Left renal pelvis (tissue), 4 donors: ENCODE data around the gene ATMIN. TPM values are rescaled to one million over a fixed set of nuclear protein-coding genes. Genes with fewer than 3 reads are reported as not detected.

ENCODE experiments used
- DNase-seq, 4 donors: peaks; one replicate each; pipeline ENCODE4 v3.0.0-alpha.2; 2013; ENCODE audit warnings: low read depth in 4 of 4, low spot score in 3 of 4
- polyA plus RNA-seq, 4 donors: library from polyadenylated mRNA; unstranded; fragments of 120-200 nt; gene quantifications; one replicate each; pipeline ENCODE4 v1.2.1, GENCODE V29; 2013; ENCODE audit not compliant: insufficient read length in 4 of 4

Gene ATMIN
- polyA plus RNA-seq, 4 donors, result 44.0 to 48.7 (median 47.4) TPM

DNA sequence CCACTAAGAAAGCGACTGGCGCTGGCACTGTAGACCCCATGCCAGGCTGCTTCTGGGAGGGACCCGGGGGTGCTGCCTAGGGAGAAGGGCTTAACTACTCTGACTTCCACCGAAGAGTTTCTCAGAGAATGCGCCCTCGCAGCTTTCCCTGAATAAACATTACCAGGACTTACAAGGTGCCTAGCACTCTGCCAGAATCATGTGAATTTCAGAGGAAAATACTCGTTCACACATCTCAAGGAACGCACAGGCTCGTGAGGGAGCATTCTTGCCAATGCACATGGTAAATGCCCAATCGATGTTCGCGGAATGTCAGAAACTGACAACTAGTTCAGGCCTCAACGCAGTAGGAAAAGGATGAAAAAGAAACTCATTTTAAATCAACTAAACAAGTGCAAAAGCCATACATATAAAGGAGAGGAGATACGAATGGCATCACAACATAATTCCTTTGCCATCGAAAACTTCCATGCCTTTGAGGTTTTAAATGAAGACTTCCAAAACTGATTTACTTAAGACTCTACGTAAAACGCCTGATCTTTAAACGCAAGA is 30.0 kb upstream of the ATMIN start:
- DNase-seq, result no peak

DNA sequence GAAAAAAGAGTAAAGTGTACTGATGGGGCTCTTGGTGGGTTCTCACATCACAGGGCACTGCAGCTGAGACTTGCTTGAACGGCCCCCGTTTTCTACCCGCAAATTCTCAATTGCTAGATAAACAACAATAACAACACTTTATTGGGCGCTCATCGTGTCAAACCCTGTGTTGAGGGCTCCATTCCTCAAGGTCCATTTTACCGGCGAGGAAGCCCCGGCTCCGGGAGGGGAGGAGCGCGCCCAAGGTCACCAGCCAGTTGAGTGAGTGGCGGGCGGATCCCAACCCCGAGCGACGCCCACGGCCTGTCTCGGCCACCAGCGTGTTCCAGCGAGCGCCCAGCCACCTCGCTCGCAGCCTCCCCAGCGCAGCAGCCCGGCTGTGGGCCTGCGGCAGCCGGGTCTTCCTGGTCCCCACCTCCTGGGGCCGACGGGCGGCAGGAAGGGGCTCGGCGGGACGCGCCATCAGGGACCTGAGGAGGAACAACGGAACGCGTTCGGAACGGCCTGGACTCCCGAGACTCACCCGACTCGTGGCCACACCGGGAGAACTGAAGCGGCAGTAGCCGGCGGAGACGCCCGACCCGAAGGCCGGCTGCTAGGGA is 29.3 kb upstream of the ATMIN start:
- no peak for DNase-seq

DNA sequence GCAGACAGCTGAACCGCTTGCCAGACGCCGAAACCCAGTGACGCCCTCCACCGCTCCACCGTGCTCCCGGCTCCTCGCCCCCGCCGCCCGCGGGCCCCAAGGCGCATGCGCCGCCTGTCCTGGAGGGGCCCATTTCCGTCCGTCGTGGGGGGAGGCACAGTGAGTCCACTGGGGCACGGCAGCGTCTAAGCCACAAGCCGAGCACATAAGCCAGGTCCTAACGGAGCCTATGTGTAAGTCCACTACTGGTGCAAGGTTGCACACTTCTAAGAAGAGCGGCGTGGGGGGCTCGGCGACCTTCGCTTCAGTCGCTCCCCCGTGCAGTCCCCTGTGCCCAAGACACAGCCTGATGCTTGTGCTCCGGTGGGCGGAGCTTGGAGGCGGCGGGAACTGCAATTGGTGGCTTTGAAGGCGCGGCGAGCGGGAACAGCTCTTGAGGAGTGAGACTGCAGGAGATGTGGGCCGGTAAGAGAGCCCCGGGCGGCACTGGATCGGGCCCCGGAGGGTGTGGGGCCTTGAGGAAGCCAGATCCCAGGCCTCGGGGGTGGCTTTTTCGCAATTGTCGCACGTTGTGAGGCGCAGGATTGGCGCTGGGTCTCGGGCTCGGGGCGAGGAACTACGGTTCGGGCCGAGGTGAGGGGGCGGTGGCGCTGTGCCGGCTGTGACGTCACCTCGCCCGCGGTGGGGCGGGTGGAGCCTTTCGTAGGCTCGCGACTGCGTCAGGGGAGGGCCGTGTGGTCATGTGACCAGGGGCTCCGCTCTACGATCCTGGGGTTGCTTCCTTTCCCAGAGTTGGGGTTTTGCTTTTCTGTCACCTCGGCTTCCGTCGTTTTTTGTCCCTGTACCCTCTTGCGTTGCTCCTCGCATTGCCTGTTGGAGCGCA is 28.6 kb upstream of the ATMIN start, which contains the start of the genes CENPN and CMC2:
Gene CENPN, plus strand, starts transcription at position 402 of the 883 bp plus-strand sequence. CDS start 4,726 bp downstream, outside the sequence.
Gene CMC2, minus strand, starts transcription at position 73 of the 883 bp plus-strand sequence. CDS start 9,491 bp downstream, outside the sequence.
- peak; percentile 97 to 99 (median 98) for DNase-seq

DNA sequence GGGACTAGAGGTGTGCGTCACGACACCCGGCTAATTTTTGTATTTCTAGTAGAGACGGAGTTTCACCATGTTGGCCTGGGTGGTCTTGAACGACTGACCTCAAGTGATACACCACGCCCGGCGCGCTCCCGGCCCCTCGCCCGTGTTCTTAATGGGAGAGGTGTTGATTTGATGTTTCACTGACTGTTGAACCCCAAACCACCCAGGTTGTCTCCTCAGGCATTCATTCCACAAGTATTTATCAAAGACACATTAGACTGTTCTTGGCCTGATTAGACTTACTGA is 27.2 kb upstream of the ATMIN start:
- DNase-seq, result no peak

DNA sequence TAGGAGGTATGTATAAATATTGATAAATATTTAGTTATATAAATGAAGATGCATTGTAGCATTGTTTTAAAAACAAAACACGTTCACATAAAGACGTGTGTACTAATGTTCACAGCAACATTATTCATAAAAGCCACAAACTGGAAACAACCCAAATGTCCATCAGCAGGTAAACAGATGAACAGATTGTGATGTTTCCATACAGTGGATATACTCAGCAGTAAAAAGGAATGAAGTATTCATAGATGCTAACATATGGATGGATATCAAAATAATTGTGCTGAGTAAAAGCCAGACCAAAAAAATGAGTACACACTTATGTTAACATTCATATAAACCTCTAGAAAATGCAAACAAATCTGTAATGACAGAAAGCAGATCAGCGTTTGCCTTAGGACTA is 22.7 kb upstream of the ATMIN start:
- no peak for DNase-seq

DNA sequence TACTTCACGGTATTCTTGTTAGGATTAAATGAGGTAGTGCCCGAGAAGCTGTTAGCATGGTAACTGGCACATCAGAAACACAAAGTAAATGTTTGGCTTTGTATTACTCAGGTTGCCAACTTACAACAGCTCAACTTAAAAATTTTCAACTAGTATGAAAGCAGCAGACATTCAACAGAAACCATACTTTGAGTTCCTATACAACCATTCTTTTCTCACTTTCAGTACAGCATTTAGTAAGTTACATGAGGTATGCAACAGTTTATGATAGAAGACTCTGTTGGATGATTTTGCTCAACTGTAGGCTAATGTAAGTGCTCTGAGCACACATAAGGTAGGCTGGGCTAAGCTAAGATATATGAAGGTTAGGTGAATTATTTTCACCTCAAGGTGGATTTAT is 21.0 kb upstream of the ATMIN start:
- DNase-seq, result no peak

DNA sequence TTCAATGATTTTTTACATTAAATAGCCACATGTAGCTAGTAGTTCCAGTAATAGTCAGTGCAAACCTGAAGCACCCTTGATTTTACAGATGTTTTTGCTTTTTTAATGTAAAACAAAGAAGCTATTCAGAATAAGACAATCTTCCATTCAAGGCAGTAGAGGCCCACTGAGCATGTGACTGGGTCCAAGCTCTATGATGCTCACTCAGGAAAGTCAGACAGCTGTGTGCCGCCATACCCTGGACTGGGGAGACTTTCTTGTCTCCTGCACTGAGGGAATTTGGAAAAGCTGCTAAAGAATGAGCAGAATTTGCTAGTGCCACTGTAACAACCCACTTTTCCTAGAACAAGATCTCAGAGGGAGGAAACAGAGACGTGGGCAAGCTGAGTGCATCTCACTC is 17.1 kb upstream of the ATMIN start:
- DNase-seq, result no peak

DNA sequence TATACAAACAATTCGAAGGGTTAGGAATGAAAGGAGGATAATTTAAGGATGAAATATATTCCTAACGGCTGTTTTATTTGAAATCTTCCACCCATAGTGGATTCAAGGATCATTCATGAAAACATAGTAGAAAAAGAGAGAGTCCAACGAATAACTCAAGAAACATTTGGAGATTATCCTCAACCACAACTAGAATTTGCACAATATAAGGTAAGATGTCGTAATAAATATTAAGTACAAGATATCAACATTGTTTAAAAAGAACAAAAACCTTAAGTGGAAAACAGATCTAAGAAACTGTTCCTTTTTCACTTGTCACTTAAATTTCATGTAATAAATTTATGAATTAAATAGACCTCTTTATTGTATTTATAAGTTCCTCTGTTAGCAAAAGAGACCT is 9.2 kb upstream of the ATMIN start:
- no peak for DNase-seq

DNA sequence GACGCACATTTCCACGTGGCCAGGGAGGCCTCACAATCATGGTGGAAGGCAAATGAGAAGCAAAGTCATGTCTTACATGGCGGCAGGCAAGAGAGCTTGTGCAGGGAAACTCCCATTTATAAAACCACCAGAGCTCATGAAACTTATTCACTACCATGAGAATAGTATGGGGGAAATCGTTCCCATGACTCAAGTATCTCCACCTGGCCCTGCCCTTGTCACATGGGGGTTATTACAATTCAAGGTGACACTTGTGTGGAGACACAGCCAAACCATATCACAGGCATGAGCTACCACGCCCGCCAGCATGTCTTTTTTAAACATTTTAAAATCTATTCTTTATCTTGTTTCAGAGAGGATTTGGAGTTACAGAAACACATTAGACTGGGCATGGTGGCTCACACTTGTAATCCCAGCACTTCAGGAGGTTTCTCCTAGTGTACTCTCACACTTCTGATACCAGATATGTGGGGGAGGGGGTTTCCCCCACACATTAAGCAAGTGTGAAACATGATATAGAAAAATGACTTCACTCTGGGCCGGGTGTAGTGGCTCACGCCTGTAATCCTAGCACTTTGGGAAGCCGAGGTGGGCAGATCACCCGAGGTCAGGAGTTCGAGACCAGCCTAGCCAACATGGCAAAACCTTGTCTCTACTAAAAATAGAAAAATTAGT is 5.6 kb upstream of the ATMIN start:
- no peak for DNase-seq

DNA sequence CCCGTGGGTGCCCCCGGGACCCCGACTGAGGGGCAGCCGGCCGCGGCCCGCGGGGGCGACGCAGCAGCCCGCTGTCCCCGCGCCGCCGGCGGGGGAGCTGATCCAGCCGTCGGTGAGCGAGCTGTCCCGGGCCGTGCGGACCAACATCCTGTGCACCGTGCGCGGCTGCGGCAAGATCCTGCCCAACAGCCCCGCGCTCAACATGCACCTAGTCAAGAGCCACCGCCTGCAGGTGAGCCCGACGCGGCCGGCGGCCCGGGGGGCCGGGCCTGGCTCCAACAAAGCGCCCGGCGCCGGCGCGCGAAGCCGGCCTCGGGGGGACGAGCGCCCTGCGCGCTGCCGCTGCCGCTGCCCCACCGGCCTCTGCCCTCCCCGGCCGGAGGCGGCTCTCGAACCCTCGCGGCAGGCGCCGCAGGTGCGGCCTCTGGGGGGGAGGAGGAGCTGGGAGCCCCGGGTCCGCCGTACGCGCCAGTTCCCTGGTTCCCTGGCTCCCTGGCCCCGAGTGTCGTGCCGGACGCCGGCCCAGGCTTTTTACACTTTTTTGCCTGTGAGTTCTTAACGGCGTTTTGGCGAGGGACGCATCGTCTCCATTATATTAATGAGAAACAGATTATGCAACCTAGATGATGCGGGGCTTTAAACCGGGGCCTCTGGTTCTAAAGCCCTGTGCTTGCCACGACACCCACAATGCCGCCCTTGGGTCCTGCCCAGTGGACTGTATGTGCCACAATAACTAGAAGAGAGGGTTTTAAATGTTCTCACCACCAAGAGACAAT is 521 bp downstream of the ATMIN start:
- DNase-seq, result peak in 2 of 4 donors; percentile 3 to 4

DNA sequence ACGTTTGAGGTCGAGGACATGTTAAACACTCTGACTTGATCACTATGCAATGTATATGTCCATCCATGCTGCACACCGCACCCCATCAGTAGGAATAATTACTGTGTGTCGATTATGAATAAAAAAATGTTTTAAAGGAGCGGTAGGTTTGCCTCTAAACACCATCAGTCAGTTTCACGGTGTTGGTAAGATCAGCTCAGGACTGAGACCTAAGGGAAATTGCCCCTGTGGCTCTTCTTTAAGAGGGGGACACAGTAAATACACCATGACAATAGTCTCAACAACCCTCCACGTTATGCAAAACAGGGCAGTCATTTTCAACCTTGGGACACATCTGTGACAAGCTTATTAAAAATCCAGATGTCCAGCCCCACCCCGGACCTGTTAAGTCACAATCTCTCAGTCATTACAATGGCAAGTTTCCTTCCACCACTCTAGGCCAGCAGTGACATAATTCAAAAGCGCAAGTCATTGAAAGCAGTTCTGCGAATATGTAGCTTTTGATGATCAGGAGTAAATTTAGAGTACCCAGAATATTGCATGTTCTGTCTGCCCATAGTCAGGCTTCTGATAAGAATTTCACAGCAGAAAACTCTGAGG is 1.2 kb downstream of the ATMIN start:
- DNase-seq, result no peak

DNA sequence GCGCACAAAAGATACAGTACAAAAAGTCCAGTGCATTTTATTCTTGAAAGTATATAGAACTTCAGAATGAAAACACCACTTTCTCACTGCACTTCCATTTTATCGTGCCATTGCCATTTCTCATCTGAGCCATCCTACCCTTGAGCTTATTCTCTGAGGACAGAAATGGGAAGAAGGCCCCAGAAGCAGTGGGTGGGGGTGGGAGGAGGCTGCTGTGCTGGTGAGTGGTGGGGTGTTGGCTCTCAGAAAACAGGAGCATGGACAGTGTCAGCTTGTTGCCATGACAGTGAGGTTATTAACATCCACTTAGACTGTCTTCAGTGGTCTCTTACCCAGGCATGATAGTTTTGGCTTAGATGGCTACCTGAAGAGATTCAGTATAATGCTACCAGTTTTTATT is 4.5 kb downstream of the ATMIN start:
- no peak for DNase-seq

DNA sequence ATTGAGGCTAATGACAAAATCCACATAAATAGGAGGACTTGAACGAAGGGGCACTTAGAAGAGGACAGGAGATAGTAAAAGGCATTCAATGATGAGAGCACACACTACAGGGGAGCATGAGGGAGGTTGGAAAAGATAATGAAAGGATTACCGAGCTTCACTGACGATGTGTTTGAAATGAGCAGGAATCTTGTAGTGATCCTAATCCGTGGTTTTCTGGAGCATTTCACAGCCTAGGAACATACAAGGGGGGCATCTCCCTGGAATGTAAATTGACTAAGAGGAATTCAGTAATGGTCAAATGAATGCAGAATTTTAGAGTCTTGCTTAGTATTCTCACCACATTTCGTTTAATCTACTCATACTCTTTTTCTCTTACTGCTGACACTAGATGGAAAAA is 5.2 kb downstream of the ATMIN start:
- no peak for DNase-seq

DNA sequence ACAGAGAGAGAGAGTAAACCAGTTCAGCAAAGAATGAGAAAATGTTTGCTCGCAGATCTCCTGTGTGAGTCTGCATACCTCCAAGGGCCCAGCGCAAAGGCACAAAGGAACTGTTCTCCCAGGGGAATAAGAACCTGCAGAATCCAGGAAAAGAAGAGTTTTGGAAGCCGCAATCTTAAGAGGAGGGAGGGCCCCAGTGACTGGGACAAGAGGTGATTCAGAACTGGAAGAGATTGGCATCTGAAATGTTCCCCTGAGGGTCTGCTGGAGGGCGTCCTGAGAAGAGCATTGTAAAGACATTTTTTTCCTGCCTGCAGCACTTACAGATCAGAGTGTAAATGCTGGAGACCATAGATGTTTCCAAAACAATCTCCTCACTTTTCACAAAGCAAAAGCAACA is 6.1 kb downstream of the ATMIN start:
- no peak for DNase-seq

DNA sequence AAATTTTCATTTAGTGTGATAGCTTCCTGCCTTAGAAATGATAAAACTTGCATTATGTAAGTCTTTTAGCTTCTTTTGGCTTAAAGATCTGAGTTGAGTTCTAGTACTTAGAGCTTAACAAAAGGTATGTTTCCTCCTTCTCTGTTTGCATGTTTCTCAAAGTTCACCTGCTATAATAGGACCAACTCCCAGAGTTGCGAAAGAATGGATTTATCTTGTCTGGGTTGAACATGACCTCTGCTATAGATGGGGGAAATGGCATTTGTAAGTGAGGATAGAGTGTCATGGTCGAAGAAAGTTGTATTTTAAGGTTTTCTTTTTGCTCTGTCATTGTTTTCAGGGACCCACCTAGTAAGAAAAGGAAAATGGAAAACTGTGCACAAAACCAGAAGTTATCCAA is 7.2 kb downstream of the ATMIN start:
- no peak for DNase-seq

DNA sequence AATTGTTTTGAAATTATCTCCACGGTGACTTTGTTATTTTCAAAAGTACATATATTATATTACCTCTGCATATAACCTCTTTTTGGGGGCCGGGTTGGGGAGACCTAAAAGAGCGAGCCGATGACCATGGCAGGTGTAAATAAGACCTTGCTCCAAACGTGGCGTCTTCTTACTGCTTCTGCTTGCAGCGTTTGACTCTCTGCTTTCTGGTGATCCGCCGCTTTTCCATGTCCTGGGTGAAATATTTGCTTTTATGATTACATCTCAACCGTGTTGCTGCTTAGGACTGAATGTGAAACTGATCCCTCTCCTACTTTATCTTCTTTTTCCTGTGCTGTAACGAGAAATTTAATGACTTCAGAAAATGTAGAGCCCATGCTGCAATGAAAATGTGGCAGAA is 18.1 kb downstream of the ATMIN start:
- no peak for DNase-seq

DNA sequence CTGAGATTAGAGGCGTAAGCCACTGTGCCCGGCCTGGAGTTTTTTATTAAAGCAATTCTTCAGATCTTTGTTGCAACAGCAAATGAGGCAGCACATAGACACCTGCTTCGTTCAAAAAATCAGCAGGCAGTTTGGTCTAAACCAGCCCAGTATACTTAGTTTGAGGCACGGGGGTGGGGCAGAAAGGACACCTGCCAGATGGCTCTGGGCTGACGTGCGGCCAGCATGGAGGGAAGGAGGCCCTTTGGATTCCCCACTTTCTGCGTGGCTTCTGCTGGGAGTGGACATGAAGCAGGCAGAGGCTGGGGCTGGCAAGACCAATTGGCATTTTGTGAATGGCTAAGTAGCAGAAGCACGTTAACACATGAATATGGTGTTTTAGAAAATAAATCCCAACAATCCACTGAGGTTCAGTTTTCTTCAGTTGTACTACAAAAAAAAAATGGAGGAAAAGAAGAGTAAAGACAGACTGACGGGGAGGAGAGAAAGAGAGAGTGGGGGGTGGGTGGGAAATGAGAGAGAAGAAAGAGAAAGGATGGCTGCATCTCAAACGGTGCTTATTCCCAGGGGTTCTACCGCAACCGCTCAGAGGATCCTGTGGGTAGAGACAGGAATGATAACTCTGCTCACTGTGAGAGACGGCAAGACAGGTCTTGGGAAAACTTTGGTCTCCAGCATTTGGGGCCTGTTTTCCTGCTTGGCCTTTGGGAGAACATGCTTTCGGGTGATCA is 25.1 kb downstream of the ATMIN start:
- no peak for DNase-seq

DNA sequence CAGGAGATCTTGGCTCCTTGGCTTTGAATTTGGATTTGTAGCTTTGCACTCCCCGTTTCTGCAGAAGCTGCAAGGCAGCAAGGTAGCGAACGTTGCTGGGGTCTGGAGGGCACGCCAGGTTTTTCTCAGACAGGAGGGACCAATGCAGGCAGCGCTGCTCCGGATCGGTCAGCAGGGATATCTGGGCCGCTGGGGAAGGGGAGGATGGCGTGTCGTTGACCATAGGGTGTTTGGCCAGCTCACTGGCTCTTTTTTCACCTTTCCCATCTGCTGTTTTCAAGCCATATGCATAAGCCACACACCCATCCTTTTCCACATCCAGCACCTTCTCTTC is 25.6 kb downstream of the ATMIN start:
- DNase-seq, result no peak

DNA sequence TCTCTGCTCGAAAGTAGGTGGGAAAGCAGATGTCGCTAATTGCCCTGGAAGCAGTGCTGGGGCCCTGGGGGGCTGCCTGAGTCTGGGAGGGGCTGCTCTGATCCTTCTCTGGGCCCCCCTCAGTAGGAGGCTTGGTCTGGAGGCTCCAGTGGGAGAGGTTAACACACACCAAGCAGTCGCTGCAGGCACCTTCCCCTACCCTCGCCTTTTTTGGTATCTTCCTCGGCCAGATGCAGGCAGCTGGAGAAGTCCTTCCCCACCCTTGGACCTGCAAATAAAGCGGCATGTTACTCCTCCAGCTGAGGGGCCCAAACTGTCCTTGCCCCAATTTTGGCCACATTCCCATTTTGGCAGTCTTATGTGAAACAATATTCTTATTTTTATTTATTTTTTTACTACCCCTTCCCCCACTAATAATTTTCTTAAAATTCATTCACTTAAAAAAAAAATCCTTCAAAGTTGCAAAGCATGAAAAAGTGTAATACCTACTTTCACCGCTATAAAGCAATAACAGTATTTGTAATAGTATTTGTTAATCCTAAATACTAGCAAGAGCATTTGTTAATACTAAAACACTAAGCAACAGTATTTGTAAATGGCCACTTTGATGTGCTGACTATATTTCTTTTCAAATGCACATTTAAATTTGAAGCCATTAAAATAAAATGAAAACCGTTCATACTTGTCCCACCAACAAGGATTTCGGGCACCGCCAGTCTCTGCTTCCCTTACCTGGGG is 26.4 kb downstream of the ATMIN start:
- no peak for DNase-seq
